HFFc6 (cell line): Measurements from ENCODE around the gene LRFN2. TPM values are rescaled to one million over a fixed set of nuclear protein-coding genes. Genes with fewer than 3 reads are reported as not detected.

Source experiments
- DNase-seq: peaks from one replicate; pipeline ENCODE4 v3.0.0-alpha.2; 2018
- H3K27ac Mint-ChIP-seq: 2 replicates; pipeline ENCODE4 v1.8.0; 2020; ENCODE audit warnings: mild to moderate bottlenecking, mixed read lengths
- H3K27me3 Mint-ChIP-seq: 2 replicates; pipeline ENCODE4 v1.8.0; 2021; ENCODE audit warnings: mild to moderate bottlenecking, moderate library complexity, mixed read lengths; ENCODE audit not compliant: insufficient read depth
- H3K36me3 Mint-ChIP-seq: 2 replicates; pipeline ENCODE4 v1.8.0; 2021; ENCODE audit warnings: low read depth, mixed read lengths
- H3K4me1 Mint-ChIP-seq: 2 replicates; pipeline ENCODE4 v1.8.0; 2020; ENCODE audit warnings: low read depth, mixed read lengths
- H3K4me3 Mint-ChIP-seq: 2 replicates; pipeline ENCODE4 v1.8.0; 2020; ENCODE audit warnings: mild to moderate bottlenecking, moderate library complexity, mixed read lengths
- H3K9me3 Mint-ChIP-seq: 2 replicates; pipeline ENCODE4 v1.8.0; 2020; ENCODE audit warnings: mild to moderate bottlenecking, mixed read lengths
- total RNA-seq, 6 experiments: library from RNA; stranded (reverse); fragmentation: NEBNext Ultra II Directional; extraction: Animal tissue kit (Norgen Biotek cat#: 25700); gene quantifications; 2 replicates in 1 of 6; 3 replicates in 5 of 6; pipeline ENCODE4 v1.2.3, GENCODE V29; 2021
- TF ChIP-seq, protein P1 (sequence below): fragments of 200-600 bp; sonication (generic); IDR thresholded peaks from 2 replicates; pipeline ENCODE4 v1.5.0; 2021; ENCODE audit warnings: antibody characterized with exemption, mild to moderate bottlenecking

Gene LRFN2
- total RNA-seq, 6 experiments from 2014 or later = not detected

DNA sequence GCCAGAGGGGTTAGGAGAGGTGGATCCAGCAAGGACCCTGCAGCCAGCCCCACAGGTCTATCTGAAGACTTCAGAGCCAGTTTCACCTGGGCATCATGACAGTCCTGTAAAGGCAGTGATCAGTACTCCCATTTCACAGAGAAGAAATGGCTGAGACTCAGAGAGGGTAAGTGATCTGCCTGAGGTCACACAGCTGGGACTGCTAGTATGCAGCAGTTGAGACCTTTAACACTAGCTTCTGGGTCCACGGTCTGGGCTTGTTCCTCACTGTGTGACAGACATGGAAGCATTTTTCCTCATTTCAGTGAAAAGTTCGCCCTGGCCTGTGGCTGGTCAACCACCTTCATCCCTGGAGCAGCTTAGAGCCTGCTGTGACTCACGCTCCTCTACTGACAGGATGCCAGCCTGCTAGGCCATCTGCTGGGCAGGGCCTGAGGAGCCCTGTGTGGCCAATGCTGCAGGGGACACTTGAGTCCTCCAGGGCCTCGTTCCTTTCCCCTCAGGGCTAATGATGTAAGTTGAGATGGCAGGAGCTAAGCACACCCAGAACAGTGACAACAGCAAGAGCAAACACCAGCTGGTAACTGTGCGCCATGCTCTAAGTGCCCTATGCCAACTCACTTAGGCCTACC is 192.0 kb downstream of the LRFN2 start:
- Mint-ChIP-seq H3K9me3 (peaks cover 59% of the 10 kb centered on the region), H3K27me3 (no peaks in the 10 kb centered on the region; the same call in 1 of the 2 replicates), H3K4me3 (no peak overlapping the region), H3K4me1 (no peaks in the 10 kb centered on the region), H3K36me3 (no peaks in the 10 kb centered on the region; the same call in 1 of the 2 replicates), H3K27ac (no peak overlapping the region)
- no peak for DNase-seq
- TF ChIP-seq, protein P1, sequence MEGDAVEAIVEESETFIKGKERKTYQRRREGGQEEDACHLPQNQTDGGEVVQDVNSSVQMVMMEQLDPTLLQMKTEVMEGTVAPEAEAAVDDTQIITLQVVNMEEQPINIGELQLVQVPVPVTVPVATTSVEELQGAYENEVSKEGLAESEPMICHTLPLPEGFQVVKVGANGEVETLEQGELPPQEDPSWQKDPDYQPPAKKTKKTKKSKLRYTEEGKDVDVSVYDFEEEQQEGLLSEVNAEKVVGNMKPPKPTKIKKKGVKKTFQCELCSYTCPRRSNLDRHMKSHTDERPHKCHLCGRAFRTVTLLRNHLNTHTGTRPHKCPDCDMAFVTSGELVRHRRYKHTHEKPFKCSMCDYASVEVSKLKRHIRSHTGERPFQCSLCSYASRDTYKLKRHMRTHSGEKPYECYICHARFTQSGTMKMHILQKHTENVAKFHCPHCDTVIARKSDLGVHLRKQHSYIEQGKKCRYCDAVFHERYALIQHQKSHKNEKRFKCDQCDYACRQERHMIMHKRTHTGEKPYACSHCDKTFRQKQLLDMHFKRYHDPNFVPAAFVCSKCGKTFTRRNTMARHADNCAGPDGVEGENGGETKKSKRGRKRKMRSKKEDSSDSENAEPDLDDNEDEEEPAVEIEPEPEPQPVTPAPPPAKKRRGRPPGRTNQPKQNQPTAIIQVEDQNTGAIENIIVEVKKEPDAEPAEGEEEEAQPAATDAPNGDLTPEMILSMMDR = no peak

DNA sequence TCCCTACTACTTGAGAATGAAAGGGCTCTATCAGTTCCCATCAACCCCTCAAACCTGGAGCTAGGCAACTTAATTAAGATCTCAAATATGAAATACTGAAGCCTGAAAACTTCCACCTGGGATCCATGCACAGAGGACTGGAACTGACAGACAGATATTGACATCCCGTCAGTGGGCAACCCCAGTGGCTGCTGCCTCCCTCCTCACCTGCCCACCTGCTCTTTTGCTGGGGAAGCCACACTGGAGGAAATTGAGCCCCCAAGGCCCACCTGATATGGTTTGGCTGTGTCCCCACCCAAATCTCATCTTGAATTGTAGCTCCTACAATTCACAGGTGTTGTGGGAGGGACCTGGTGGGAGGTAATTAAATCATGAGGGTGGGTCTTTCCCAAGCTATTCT is 192.8 kb downstream of the LRFN2 start:
- H3K4me3 Mint-ChIP-seq = no peak overlapping the region
- H3K4me1 Mint-ChIP-seq = no peaks in the 10 kb centered on the region
- H3K9me3 Mint-ChIP-seq = peaks cover 62% of the 10 kb centered on the region
- no peak overlapping the region for H3K27ac Mint-ChIP-seq
- TF ChIP-seq, protein P1 = no peak
- H3K36me3 Mint-ChIP-seq = no peaks in the 10 kb centered on the region
- no peak for DNase-seq
- no peaks in the 10 kb centered on the region; the same call in 1 of the 2 replicates for H3K27me3 Mint-ChIP-seq

DNA sequence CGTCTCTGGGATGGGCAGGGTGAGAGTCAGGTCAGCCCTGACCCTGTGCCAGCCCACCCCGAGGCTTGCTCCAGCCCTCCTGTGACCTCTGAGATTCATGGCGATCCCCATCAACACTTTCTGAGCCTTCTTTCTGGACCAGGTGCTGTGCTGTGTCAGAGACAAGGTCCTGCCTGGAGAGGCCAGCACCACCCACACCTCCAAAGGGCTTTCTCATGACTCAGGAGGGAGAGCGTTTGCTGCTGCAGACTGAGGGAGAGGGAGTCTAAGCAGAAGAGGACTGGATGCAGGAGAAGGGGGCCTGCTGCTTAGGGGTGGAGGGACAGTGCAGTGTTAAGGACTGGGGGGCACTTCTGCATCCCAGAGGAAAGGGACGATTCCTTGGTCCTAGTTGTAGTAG is 193.5 kb downstream of the LRFN2 start:
- H3K27ac Mint-ChIP-seq = no peak overlapping the region

DNA sequence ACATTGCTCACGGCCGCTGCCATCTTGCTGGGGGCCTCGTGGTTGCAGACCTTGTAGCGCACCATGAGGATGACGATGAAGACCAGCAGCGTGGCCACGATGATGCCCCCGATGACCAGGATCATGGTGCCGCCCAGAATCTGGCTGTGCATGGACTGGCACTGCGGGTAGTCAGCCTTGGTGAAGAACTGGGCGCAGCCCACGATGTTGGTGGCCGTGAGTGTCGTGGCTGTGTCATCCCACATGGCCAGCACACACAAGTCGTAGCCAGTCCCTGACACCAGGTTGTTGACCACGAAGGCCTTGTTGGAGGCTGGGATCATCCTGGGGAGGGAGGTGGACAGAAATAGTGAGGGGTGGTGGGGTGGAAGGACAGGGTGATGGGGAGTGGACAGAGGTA is 194.6 kb downstream of the LRFN2 start:
- no peak overlapping the region for H3K4me3 Mint-ChIP-seq
- no peak for DNase-seq
- TF ChIP-seq, protein P1 = no peak
- H3K36me3 Mint-ChIP-seq = no peaks in the 10 kb centered on the region
- H3K27me3 Mint-ChIP-seq = no peaks in the 10 kb centered on the region; the same call in 1 of the 2 replicates
- H3K27ac Mint-ChIP-seq = no peak overlapping the region
- no peaks in the 10 kb centered on the region for H3K4me1 Mint-ChIP-seq
- peaks cover 69% of the 10 kb centered on the region for H3K9me3 Mint-ChIP-seq

More for the DNA sequence above, 193.5 kb downstream of the LRFN2 start:
- DNase-seq = no peak
- peaks cover 66% of the 10 kb centered on the region for H3K9me3 Mint-ChIP-seq
- no peak overlapping the region for H3K4me3 Mint-ChIP-seq
- no peaks in the 10 kb centered on the region for H3K4me1 Mint-ChIP-seq
- TF ChIP-seq, protein P1 = no peak
- no peaks in the 10 kb centered on the region for H3K36me3 Mint-ChIP-seq
- H3K27me3 Mint-ChIP-seq = no peaks in the 10 kb centered on the region; the same call in 1 of the 2 replicates

DNA sequence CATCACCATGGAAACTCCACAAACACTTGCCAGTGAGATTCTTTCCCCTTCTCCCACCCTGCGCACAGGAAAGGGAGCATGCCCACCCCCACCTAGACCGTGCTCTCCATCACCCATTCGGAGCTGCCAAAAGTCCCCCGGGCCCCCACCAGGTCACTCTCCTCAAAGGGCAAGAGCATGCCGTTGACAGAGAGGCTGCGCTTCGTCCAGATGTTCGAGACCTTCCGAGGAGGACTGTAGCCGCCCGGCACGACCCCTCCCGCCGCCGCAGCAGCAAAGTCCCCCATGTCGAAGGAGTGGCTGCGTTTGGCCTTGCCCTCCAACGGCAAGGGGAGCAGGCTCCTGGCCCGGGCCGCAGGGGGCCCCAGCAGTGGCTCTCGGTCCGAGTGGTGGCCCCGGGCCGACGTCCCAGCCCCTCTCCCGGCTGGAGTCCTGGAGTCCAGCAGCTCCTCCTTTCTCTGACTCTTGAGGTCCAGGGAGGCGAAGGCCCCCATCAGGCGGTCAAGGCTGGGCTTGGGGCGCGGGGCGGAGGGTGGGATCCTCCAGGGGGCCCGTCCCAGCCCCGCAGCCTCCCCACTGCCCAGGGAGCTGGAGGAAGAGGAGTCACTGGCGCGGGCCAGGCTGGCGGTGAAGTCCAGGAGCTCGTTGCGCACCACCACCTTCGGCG is 195.2 kb downstream of the LRFN2 start:
- TF ChIP-seq, protein P1 = no peak

More for the DNA sequence above, 195.2 kb downstream of the LRFN2 start:
- Mint-ChIP-seq H3K27me3 (no peaks in the 10 kb centered on the region; the same call in 1 of the 2 replicates), H3K4me1 (no peaks in the 10 kb centered on the region), H3K27ac (no peak overlapping the region), H3K9me3 (peaks cover 65% of the 10 kb centered on the region), H3K36me3 (no peaks in the 10 kb centered on the region), H3K4me3 (no peak overlapping the region)
- DNase-seq = no peak
